Activated T-cell treated with anti-CD3 and anti-CD28 coated beads, Interleukin-2, amount 50 U/mL, for 24 hours (primary cell): ENCODE measurements around the gene ENOPH1.

Source experiments
- DNase-seq: peaks from one replicate; pipeline ENCODE4 v3.0.0-alpha.2; 2020
- H3K27ac Mint-ChIP-seq: 2 replicates; pipeline ENCODE4 v1.8.0; 2020; ENCODE audit warnings: mild to moderate bottlenecking, mixed read lengths
- H3K27me3 Mint-ChIP-seq: 2 replicates; pipeline ENCODE4 v1.8.0; 2020; ENCODE audit warnings: mixed read lengths
- H3K36me3 Mint-ChIP-seq: 2 replicates; pipeline ENCODE4 v1.8.0; 2020; ENCODE audit warnings: low read depth, mixed read lengths
- H3K4me1 Mint-ChIP-seq: 2 replicates; pipeline ENCODE4 v1.8.0; 2020; ENCODE audit warnings: low read depth, mixed read lengths
- H3K4me3 Mint-ChIP-seq: 2 replicates; pipeline ENCODE4 v1.8.0; 2020; ENCODE audit warnings: mild to moderate bottlenecking, moderate library complexity, mixed read lengths
- H3K9me3 Mint-ChIP-seq: 2 replicates; pipeline ENCODE4 v1.8.0; 2020; ENCODE audit warnings: mixed read lengths

The ENOPH1 gene

DNA sequence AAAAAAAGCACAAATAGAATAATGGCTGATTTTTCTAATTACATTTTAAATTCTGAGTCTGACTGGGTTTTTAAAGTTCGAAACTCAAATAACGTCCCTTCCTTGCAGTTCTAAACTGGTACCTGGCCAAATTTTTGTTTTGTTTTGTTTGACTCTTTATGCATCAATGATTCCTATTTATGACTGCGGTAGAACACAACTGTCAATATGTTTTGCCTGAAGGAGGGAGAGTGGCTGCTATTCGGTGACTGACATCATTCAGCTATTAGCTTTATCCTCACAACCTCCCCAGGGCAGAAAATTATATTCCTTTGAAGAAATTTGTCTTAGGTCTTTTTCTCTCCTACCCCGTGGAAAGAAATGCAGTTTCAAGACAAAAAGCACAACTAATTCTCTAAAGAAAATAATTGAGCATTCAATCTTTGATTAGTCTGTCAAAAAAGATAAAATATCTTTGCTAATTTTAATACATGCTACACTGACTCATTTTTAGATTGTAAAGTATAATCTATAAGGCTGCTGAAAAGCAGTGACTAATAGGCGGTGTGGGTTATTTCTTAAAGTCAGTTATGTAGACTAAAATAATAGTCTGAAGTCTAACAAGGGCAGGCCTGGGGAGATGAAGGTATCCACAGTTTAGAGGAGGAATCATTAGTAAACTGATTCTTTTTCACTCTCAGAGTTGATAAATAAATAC lies 69.5 kb downstream of the ENOPH1 start:
- Mint-ChIP-seq H3K27ac (no peak overlapping the region), H3K36me3 (peaks cover 2% of the 10 kb centered on the region), H3K27me3 (no peaks in the 10 kb centered on the region), H3K4me3 (no peak overlapping the region), H3K4me1 (no peaks in the 10 kb centered on the region), H3K9me3 (no peaks in the 10 kb centered on the region)
- no peak for DNase-seq

DNA sequence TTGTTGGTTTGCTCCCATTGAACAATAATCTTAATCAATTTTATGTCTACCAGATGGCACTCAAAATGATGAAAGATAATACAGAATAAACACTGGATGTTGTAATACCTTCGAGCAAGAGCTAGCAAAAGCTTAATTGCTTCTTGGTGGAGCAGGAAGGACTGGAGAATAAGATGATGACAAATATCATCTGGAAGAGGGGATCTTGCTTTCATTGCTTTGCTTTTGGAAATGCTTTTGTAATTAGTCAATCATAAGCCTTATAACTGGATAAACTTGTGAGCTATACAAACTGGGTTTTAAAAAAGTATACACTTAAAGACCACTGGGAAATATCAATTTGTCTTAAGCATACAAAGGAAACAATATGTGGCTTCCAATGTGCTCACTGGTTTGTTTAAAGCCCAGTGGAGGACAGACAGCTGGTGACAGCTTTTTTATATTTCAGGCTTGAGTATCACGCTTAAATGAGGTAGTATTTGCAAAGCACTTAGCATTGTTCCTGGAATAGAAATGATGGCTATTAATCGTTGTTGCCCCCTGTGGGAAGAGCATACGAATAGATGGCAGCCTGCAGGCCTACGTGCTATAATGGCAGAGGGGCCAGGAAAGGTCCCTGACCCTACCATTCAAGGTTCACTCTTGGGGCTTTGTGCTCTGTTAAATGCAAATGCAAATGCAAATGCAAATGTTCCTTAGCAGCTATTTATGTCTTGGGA lies 70.2 kb downstream of the ENOPH1 start:
- H3K27ac Mint-ChIP-seq, result no peak overlapping the region
- no peak overlapping the region for H3K4me3 Mint-ChIP-seq
- no peak for DNase-seq
- no peaks in the 10 kb centered on the region for H3K27me3 Mint-ChIP-seq
- H3K4me1 Mint-ChIP-seq, result no peaks in the 10 kb centered on the region
- no peaks in the 10 kb centered on the region for H3K9me3 Mint-ChIP-seq
- H3K36me3 Mint-ChIP-seq, result peaks cover 2% of the 10 kb centered on the region

DNA sequence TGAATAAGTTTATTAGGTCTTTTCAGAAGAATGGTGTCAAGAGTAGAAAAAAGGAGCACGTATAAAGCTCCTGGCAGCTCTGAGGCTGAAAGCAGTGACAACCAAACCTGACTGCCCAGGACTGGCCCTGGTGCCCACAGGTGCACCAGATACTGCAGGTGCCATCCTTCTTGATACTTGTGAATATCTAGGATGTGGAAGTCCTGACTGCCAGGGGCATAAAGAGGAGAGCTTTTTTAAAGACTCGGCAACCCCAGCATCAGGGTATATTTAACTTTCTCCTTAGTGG lies 70.7 kb downstream of the ENOPH1 start:
- peaks cover 2% of the 10 kb centered on the region for H3K36me3 Mint-ChIP-seq
- no peak overlapping the region for H3K27ac Mint-ChIP-seq
- no peaks in the 10 kb centered on the region for H3K27me3 Mint-ChIP-seq
- no peaks in the 10 kb centered on the region for H3K4me1 Mint-ChIP-seq
- no peaks in the 10 kb centered on the region for H3K9me3 Mint-ChIP-seq
- no peak overlapping the region for H3K4me3 Mint-ChIP-seq
- DNase-seq, result no peak

DNA sequence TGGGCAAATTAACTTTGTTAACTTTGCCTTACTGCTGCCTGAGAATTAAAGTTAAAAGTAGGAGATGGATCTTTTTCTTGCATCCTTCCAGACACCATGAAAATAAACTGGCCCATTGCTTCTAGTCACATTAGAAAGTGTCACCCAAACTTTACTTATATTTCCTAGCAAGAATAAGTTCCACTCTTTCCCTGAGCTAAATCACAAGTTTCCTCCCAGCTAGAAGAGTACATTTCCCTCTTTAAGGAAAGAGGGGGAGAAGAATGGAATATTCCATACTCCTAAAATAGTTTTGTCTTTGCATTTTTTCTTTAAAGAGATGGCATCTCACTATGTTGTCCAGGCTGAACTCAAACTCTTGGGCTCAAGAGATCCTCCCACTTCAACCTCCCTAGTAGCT lies 77.6 kb downstream of the ENOPH1 start:
- Mint-ChIP-seq H3K36me3 (no peaks in the 10 kb centered on the region), H3K9me3 (no peaks in the 10 kb centered on the region), H3K27ac (no peak overlapping the region), H3K27me3 (peaks cover 9% of the 10 kb centered on the region), H3K4me3 (no peak overlapping the region), H3K4me1 (peaks cover 4% of the 10 kb centered on the region)
- no peak for DNase-seq

DNA sequence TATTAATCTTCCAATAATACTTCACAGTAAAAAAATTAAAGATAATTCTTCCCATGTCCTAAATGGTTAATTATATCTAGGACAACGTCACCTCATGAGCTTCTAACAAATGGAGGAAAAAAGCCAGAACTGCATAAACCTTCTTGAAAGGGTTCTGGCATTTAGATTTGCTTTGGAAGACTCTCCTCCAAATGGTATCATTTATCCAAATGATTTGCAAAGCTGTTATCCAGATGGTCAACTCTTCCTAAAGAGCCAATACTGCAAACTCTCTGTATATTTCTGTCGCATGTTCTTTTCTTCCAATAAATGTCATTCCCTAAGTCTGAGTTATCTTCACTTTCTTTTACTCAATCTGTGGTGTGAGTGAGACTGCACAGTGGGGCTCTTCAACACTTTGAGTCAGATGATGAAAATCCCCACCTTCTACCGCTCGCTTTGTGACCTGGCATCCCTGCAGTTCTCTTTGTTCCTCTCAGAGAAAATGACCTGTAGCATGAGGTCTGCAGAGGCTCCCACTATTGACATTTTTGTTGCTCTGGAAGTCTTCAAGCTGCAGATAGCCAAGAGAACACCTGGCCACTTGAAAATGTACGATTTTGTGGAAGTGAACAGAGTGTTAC lies 78.5 kb downstream of the ENOPH1 start:
- Mint-ChIP-seq H3K36me3 (no peaks in the 10 kb centered on the region), H3K9me3 (no peaks in the 10 kb centered on the region), H3K4me1 (peaks cover 5% of the 10 kb centered on the region), H3K4me3 (no peak overlapping the region), H3K27ac (no peak overlapping the region), H3K27me3 (peaks cover 14% of the 10 kb centered on the region)
- no peak for DNase-seq

DNA sequence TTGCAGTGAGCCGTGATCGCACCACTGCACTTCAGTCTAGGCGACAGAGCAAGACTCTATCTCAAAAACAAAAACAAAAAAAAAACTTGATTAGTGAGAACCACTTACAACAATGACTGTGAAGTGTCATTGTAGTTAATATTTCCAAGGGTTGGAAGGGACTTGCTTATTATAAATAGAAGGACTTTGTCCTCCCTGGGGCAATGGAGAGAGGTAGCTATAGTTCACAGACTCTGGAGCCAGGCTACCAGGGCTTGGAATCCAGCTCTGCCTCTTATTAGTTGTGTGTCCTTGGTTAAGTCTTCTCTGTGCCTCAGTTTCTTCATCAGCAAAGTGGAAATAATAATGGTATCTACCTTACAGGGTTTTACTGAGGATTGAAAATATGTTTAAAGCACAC lies 79.8 kb downstream of the ENOPH1 start:
- Mint-ChIP-seq H3K36me3 (no peaks in the 10 kb centered on the region), H3K9me3 (no peaks in the 10 kb centered on the region), H3K4me3 (no peak overlapping the region), H3K27me3 (peaks cover 24% of the 10 kb centered on the region), H3K4me1 (peaks cover 5% of the 10 kb centered on the region), H3K27ac (no peak overlapping the region)
- no peak for DNase-seq
